GM12878 (cell line): ENCODE data around the gene LRCH2. TPM values are rescaled to one million over a fixed set of nuclear protein-coding genes. Genes with fewer than 3 reads are reported as not detected.

ENCODE experiments used
- ATAC-seq: fragments of 200-7000 bp; cut with Tn5 transposase; 3 replicates; pipeline ENCODE4 v1.9.1; 2020; ENCODE audit warnings: mild to moderate bottlenecking, moderate library complexity
- BruUV-seq: library from RNA; stranded (reverse); fragments of 400-500 nt; replicated peaks from 2 replicates; lab custom pipeline; 2021; lab: Mats Ljungman, UMichigan
- CTCF ChIA-PET: fragments of 300-600 bp; sonication (Branson Sonifier 250); formaldehyde crosslinking; extraction: SDS; loops from one replicate; lab custom pipeline; 2021; ENCODE audit warnings: inconsistent platforms; lab: Yijun Ruan, JAX
- POLR2A ChIA-PET: fragments of 350-600 bp; formaldehyde crosslinking; extraction: SDS; loops from one replicate; lab custom pipeline; 2021; ENCODE audit warnings: inconsistent platforms; lab: Charles Lee
- RAD21 ChIA-PET: fragments of 300-600 bp; sonication (Branson Sonifier 250); formaldehyde crosslinking; loops from one replicate; lab custom pipeline; 2023; ENCODE audit warnings: antibody characterized with exemption; ENCODE audit not compliant: unreplicated experiment; lab: Charles Lee
- SMC1A ChIA-PET: fragments of 300-600 bp; sonication (Branson Sonifier 250); formaldehyde crosslinking; loops from one replicate; lab custom pipeline; 2023; ENCODE audit not compliant: unreplicated experiment, uncharacterized antibody; lab: Charles Lee
- DNase-seq: peaks from one replicate; pipeline ENCODE4 v3.0.0-alpha.2; 2011; ENCODE audit warnings: low read depth, low spot score
- FAIRE-seq: peaks from 3 replicates; lab custom pipeline; 2011; peaks lifted over from hg19 to GRCh38; lab: Jason Lieb, UNC
- H2AFZ ChIP-seq: 2 replicates; pipeline ENCODE4 v1.6.0; 2011; ENCODE audit warnings: low read depth, low read length, control low read depth; ENCODE audit not compliant: control insufficient read depth
- H3K27ac ChIP-seq: 2 replicates; pipeline ENCODE4 v1.5.1; 2011; ENCODE audit warnings: control low read depth; ENCODE audit not compliant: control insufficient read depth, insufficient read depth
- H3K27me3 ChIP-seq, 2 experiments: replicated peaks in 1 of 2; 2 replicates each; pipeline versions ENCODE4 v1.6.0 to v1.6.1; 2011; ENCODE audit warnings: low read length in 1 of 2; ENCODE audit not compliant: control insufficient read depth in 2 of 2, insufficient read depth in 2 of 2
- H3K36me3 ChIP-seq, 2 experiments: 2 replicates each; pipeline ENCODE4 v1.5.1; 2011; ENCODE audit warnings: low read length in 1 of 2; ENCODE audit not compliant: control insufficient read depth in 2 of 2, insufficient read depth in 2 of 2
- H3K4me1 ChIP-seq: 2 replicates; pipeline ENCODE4 v1.6.1; 2011; ENCODE audit warnings: mild to moderate bottlenecking, low read length, moderate library complexity, mixed read lengths; ENCODE audit not compliant: control insufficient read depth, insufficient read depth
- H3K4me2 ChIP-seq: 2 replicates; pipeline ENCODE4 v1.6.0; 2011; ENCODE audit warnings: control low read depth; ENCODE audit not compliant: control insufficient read depth, insufficient read depth
- H3K4me3 ChIP-seq: fragments of 200-600 bp; sonication (generic); 2 replicates; pipeline ENCODE4 v1.5.1; 2016
- H3K79me2 ChIP-seq: 2 replicates; pipeline ENCODE4 v1.6.0; 2011; ENCODE audit warnings: low read length; ENCODE audit not compliant: control insufficient read depth, insufficient read depth
- H3K9ac ChIP-seq: 2 replicates; pipeline ENCODE4 v1.8.0; 2011; ENCODE audit warnings: low read length, control low read depth, mixed read lengths; ENCODE audit not compliant: control insufficient read depth, insufficient read depth
- H3K9me3 ChIP-seq: replicated peaks from 3 replicates; pipeline ENCODE4 v1.5.1; 2011; ENCODE audit warnings: mild to moderate bottlenecking, low read length; ENCODE audit not compliant: control insufficient read depth, insufficient read depth
- H4K20me1 ChIP-seq: 2 replicates; pipeline ENCODE4 v1.6.0; 2011; ENCODE audit not compliant: control insufficient read depth, insufficient read depth
- CBFB ChIP-seq: IDR thresholded peaks from 2 replicates; pipeline ENCODE4 v1.6.1; 2016; ENCODE audit warnings: antibody characterized with exemption, low read depth
- EZH2 ChIP-seq: IDR thresholded peaks from 2 replicates; pipeline ENCODE4 v1.6.1; 2012; ENCODE audit warnings: low read depth, mild to moderate bottlenecking, control low read depth, inconsistent platforms, low read length, borderline replicate concordance; ENCODE audit not compliant: control insufficient read depth
- HCFC1 ChIP-seq: fragments of 150-350 bp; IDR thresholded peaks from 2 replicates; pipeline ENCODE4 v1.6.1; 2014; ENCODE audit warnings: low read length
- IRF5 ChIP-seq: fragments of 450-650 bp; IDR thresholded peaks from 2 replicates; pipeline ENCODE4 v1.6.1; 2017; ENCODE audit warnings: borderline replicate concordance
- POU2F2 ChIP-seq: IDR thresholded peaks from 3 replicates; pipeline ENCODE4 v1.6.1; 2011; ENCODE audit warnings: low read depth, mild to moderate bottlenecking, low read length, borderline replicate concordance
- RAD21 ChIP-seq: IDR thresholded peaks from 2 replicates; pipeline ENCODE4 v1.6.1; 2011; ENCODE audit warnings: mild to moderate bottlenecking, low read depth, low read length, moderate library complexity; ENCODE audit not compliant: insufficient read depth
- RBBP5 ChIP-seq: fragments of 200-600 bp; sonication (generic); conservative IDR thresholded peaks from 2 replicates; pipeline ENCODE4 v1.6.1; 2016
- STAT1 ChIP-seq: fragments of 450-650 bp; conservative IDR thresholded peaks from 2 replicates; pipeline ENCODE4 v1.6.1; 2014; ENCODE audit warnings: antibody characterized with exemption, mild to moderate bottlenecking
- TCF12 ChIP-seq: IDR thresholded peaks from 2 replicates; pipeline ENCODE4 v1.6.1; 2011; ENCODE audit warnings: low read depth, mild to moderate bottlenecking, low read length
- ZBTB11 ChIP-seq: fragments of 450-650 bp; formaldehyde crosslinking; IDR thresholded peaks from 2 replicates; pipeline ENCODE4 v1.5.0; 2022; ENCODE audit warnings: mild to moderate bottlenecking, missing genetic modification characterization
- ZNF24 ChIP-seq: fragments of 450-650 bp; IDR thresholded peaks from 2 replicates; pipeline ENCODE4 v1.6.1; 2017; ENCODE audit warnings: antibody characterized with exemption, mild to moderate bottlenecking
- ZSCAN29 ChIP-seq: fragments of 450-650 bp; IDR thresholded peaks from 2 replicates; pipeline ENCODE4 v1.6.1; 2017; ENCODE audit warnings: mild to moderate bottlenecking, moderate library complexity
- in situ Hi-C: fragments of 300-500 bp; cut with MboI; formaldehyde crosslinking; loops from 9 replicates; pipeline ENCODE4 v1.14.3; 2018; ENCODE audit warnings: mixed read lengths
- intact Hi-C: fragments of 100-400 bp; cut with micrococcal nuclease; formaldehyde crosslinking; loops from one replicate; pipeline ENCODE4 v1.14.2; 2022; ENCODE audit not compliant: unreplicated experiment
- polyA plus RNA-seq, 11 experiments: library from polyadenylated mRNA; depleted of rRNA in 4 of 11; unstranded in 6 of 11; stranded (reverse) in 5 of 11; fragments of >200 nt; fragmentation: Nextera tagmentation in 4 of 11; fragmentation: Illumina TruSeq in 1 of 11; extraction: Ambion mirVana in 4 of 11; extraction: Trizol in 1 of 11; gene quantifications; 1 replicate in 1 of 11; 2 replicates in 10 of 11; pipeline versions ENCODE4 v1.2.1 to v1.2.3, GENCODE V29; 2011 to 2016; ENCODE audit warnings: inconsistent platforms in 2 of 11, missing spikeins in 2 of 11, low read depth in 1 of 11
- total RNA-seq, 4 experiments: library from RNA; depleted of rRNA in 3 of 4; stranded (reverse); fragments of >200 nt in 3 of 4; fragmentation: Illumina TruSeq in 1 of 4; extraction: Trizol in 1 of 4; gene quantifications; 2 replicates each; pipeline versions ENCODE4 v1.2.1 to v1.2.3, GENCODE V29; 2013 to 2021

Gene LRCH2
- total and polyA plus RNA-seq, 10 of the 15 experiments (the other 5 are each of a cell fraction or from before 2014, with no cell fraction given) = 0.01 to 0.10 (median 0.03) TPM; not detected in 7

- TF ChIP-seq ZBTB11 (no peak), ZNF24 (no peak), STAT1 (no peak)
Measured at GRCh38 chrX:115259238-115259875, 25.5 kb upstream of the LRCH2 start (continued).

- POLR2A ChIA-PET = no interaction called here
- no peaks in the 10 kb centered on the region for H3K4me1 ChIP-seq
- no peak overlapping the region for H3K9ac ChIP-seq
- no peak for ATAC-seq
- in situ Hi-C loops = no loop called here
- H3K4me3 ChIP-seq = no peak overlapping the region
- TF ChIP-seq POU2F2 (no peak), CBFB (no peak), RBBP5 (no peak), RAD21 (no peak), IRF5 (no peak), TCF12 (no peak), HCFC1 (no peak), ZSCAN29 (no peak), EZH2 (no peak)
- TF ChIP-seq, all 136 proteins: peak for 0
- H3K27me3 ChIP-seq = no peaks in the 10 kb centered on the region
- H4K20me1 ChIP-seq = no peaks in the 10 kb centered on the region
- DNase-seq (no peak), FAIRE-seq (no peak)
- intact Hi-C loops = no loop called here
- H3K79me2 ChIP-seq = no peaks in the 10 kb centered on the region
- no TSS peak for BruUV-seq
- no peaks in the 10 kb centered on the region for H3K9me3 ChIP-seq
- H3K4me2 ChIP-seq = no peak overlapping the region
- no peak overlapping the region for H3K27ac ChIP-seq
- ChIA-PET SMC1A (no interaction called here), CTCF (no interaction called here), RAD21 (no interaction called here)
- no peaks in the 10 kb centered on the region for H3K36me3 ChIP-seq
- H2AFZ ChIP-seq = no peak overlapping the region
Measured at GRCh38 chrX:115257711-115258110, 23.8 kb upstream of the LRCH2 start.
